Small intestine (tissue), 7 donors: ENCODE measurements around the gene BMP8B. TPM values are rescaled to one million over a fixed set of nuclear protein-coding genes. Genes with fewer than 3 reads are reported as not detected.
A peak's percentile ranks its signal among the peaks of the same experiment; 100 is the strongest.
"Not testable (repeated sequence)": the region's sequence is repeated elsewhere in the genome, so short reads cannot be mapped to it uniquely, and the experiment has no call there.

Experiments
- DNase-seq, 2 donors: peaks; one replicate each; pipeline versions ENCODE4 v3.0.0 to v3.0.0-alpha.2; 2013
- FAIRE-seq: peaks from 2 replicates; lab custom pipeline; 2012; peaks lifted over from hg19 to GRCh38; lab: Jason Lieb, UNC
- H3K27ac ChIP-seq, 3 donors: one replicate each; pipeline ENCODE4 v1.5.1; 2013; ENCODE audit warnings: low read length in 2 of 3, mild to moderate bottlenecking in 2 of 3, control low read depth in 1 of 3, inconsistent platforms in 1 of 3, low read depth in 1 of 3, moderate library complexity in 1 of 3
- H3K27me3 ChIP-seq, 3 donors: one replicate each; pipeline ENCODE4 v1.6.1; 2013; ENCODE audit warnings: low read length in 3 of 3, inconsistent platforms in 1 of 3; ENCODE audit not compliant: control insufficient read depth in 3 of 3, insufficient read depth in 3 of 3
- H3K36me3 ChIP-seq, 3 donors: one replicate each; pipeline ENCODE4 v1.6.1; 2013; ENCODE audit warnings: low read length in 3 of 3, inconsistent platforms in 1 of 3, low read depth in 1 of 3, mild to moderate bottlenecking in 1 of 3, moderate library complexity in 1 of 3; ENCODE audit not compliant: control insufficient read depth in 3 of 3, insufficient read depth in 2 of 3
- H3K4me1 ChIP-seq, 3 donors: one replicate each; pipeline ENCODE4 v1.6.1; 2013; ENCODE audit warnings: low read length in 2 of 3, inconsistent platforms in 1 of 3, low read depth in 1 of 3, mild to moderate bottlenecking in 1 of 3, moderate library complexity in 1 of 3; ENCODE audit not compliant: control insufficient read depth in 3 of 3, insufficient read depth in 2 of 3
- H3K4me3 ChIP-seq, 3 donors: one replicate each; pipeline ENCODE4 v1.5.1; 2013; ENCODE audit warnings: low read length in 3 of 3, control low read depth in 1 of 3, inconsistent platforms in 1 of 3, low read depth in 1 of 3, mild to moderate bottlenecking in 1 of 3, moderate library complexity in 1 of 3
- H3K9me3 ChIP-seq, 2 donors: one replicate each; pipeline ENCODE4 v1.6.1; 2013; ENCODE audit warnings: low read depth in 1 of 2, low read length in 1 of 2; ENCODE audit not compliant: control insufficient read depth in 2 of 2, insufficient read depth in 1 of 2
- WGBS, 3 donors: extraction: QIAGEN DNeasy Blood & Tissue Kit; methylation state at CpG; one replicate each; pipeline ENCODE4 v1.1.7; 2013; 5-methylcytosine and 5-hydroxymethylcytosine counted together
- polyA plus RNA-seq, 4 donors: library from polyadenylated mRNA; stranded (reverse) in 3 of 4; unstranded in 1 of 4; fragments of 200-250 nt in 3 of 4; fragments of 120-200 nt in 1 of 4; gene quantifications; one replicate each; pipeline versions ENCODE4 v1.2.1 to v1.2.3, GENCODE V29; 2013
- donor health status: healthy with polysubstance abuse.
- donor health status: control.
- donor health status: control.
- donor health status: Bipolar disorder and iron deficiency.
- donor health status: healthy.

BMP8B gene
- polyA plus RNA-seq, 4 donors = 1.0 to 13.8 (median 7.6) TPM

DNA sequence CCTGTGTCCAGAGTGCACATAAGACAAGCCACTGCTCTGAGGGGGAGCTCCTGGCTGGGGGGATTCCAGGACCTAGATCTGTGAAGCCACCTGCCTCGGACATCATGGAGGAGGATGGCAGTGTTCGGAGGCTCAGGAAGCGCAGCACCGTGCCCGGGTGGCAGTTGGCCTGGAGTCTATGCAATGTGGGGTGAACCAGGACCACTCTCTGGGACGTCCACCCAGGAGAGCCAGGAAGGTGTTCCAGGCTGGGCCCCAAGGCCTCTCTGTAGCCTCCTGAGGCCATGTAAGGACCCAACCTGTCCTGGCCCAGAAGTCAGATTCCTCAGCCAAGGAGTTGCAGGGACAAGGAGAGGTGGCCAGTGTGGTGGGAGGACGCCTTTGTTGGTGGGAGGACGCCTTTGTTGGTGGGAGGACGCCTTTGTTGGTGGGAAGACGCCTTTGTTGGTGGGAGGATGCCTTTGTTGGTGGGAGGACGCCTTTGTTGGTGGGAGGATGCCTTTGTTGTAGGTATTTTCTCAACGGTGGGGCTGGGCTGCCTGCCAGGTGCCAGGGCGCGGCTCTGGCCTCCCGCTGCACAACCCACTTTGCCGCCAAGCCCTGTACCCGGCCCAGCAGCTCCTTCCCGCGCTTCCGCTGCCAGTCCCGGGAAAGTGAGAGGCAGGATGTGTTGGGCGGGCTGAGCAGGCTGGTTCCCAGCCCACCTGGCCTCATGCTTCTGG, 30.6 kb upstream of the BMP8B start:
- Histone ChIP-seq H3K27me3 (no peaks in the 10 kb centered on the region), H3K4me3 (no peak overlapping the region), H3K9me3 (no peaks in the 10 kb centered on the region), H3K27ac (peak overlapping the region in 2 of 3 donors; percentile 59 to 82), H3K4me1 (peaks cover 0 to 5% (median 4%) of the 10 kb centered on the region in 3 donors), H3K36me3 (no peaks in the 10 kb centered on the region)
- FAIRE-seq (no peak), DNase-seq (peak in 1 of 2 donors; percentile 56)
- whole genome bisulfite sequencing, 3 donors = 45 to 71% (median 57%) methylated on average over 22 of the region's 22 CpGs

DNA sequence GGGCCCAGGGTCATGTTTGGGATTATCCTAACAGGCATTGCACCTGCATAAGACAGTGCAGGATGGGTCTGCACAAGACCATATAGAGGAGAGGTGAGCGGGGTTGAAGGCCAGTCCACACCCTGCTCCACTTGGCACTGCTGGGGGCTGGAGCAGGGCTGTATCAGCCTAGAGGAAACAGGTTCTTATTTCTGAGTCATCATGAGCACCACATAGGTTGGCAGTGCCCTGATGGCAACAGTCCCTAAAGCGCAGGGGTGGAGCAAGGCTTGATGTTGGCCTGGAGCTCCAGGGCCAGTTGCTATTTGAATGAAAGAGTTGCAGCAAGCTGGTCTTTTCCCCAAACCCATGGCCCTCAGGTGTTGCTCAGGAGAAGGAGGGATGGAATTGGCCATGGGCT, 29.8 kb upstream of the BMP8B start:
- Histone ChIP-seq H3K4me1 (peaks cover 0 to 5% (median 4%) of the 10 kb centered on the region in 3 donors), H3K4me3 (no peak overlapping the region), H3K36me3 (no peaks in the 10 kb centered on the region), H3K27me3 (no peaks in the 10 kb centered on the region), H3K27ac (peak overlapping the region in 2 of 3 donors; percentile 82 to 90), H3K9me3 (no peaks in the 10 kb centered on the region)
- FAIRE-seq (no peak), DNase-seq (peak in 1 of 2 donors; percentile 95)
- WGBS, 3 donors = 27 to 70% (median 49%) methylated on average over 2 of the region's 2 CpGs

DNA sequence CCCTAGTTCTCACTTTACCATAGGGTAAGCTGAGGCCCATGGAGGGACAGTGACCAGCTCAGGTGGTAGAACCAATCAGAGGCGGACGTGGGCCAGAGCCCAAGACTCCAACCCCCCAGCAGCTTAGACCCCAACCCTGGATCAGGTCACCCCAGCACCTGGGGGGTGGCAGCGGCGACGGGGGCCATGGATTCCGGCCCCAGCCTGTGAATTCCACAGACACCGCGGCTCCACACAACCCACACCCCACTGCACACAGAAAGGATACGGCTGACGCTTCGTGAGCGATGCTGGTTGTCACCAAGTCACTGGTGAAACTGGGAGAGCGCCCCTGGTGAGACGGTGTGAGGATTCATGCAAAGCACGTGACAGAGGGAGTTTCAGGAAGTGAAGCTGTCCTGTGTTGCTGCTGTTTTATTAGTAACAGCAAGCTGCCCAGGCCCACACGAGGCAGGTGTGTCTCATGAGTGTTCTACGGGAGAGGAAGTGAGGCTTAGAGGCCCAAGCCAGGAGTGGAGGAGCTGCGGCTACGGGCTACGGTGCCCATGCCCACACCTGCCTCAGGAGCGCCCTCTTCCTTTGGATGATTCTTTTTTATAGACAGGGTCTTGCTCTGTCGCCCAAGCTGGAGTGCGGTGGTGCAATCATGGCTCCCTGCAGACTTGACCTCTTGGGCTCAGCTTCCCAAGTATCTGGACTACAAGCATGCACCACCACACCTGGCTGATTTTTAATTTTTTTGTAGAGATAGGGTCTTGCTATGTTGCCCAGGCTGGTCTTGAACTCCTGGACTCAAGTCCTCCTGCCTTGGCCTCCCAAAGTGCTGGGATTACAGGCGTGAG, 28.6 kb upstream of the BMP8B start:
- H3K4me3 ChIP-seq = peak overlapping the region in 1 of 3 donors; percentile 4
- H3K27ac ChIP-seq = peak overlapping the region; percentile 62 to 90 (median 75)
- not testable (repeated sequence) for H3K4me1 ChIP-seq, H3K36me3 ChIP-seq, H3K27me3 ChIP-seq, FAIRE-seq, H3K9me3 ChIP-seq
- DNase-seq = peak; percentile 75 to 95
- 15 to 42% (median 33%) methylated on average over 17 to 18 of the region's 24 CpGs for WGBS, 3 donors

DNA sequence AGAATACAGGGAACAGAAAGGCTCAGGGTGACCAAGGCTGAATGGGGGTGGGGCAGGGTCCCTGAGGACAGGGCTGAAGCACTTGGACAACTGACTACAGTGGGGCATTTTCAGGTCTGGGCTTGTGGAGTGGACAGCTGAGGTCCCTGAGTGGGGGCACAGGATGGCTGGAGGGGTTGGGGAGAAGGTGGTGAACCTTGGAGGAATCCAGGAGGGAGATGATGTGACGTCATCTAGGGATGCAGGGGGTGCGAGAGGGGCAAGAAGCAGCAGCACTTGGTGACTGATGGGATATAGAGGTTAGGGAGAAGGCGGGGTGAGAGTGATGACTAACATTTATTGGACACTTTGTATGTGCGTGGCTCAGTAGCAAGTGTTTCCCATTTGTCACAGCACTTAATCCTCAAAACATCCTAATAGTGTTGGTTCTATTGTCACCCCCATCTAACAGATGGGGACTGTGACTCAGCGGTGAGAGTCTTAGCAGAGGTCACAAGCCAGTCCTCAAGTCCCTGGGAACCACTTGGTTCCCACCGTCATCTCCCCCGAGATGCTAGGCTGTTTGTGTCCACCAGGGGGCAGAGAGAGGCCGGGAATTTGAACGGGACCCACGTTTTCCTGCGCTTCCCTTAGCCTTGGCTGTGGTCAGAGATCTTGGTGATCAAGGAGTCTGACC, 27.9 kb upstream of the BMP8B start:
- H3K4me1 ChIP-seq = peaks cover 0 to 5% (median 4%) of the 10 kb centered on the region in 3 donors
- DNase-seq (peak; percentile 79 to 85), FAIRE-seq (no peak)
- no peaks in the 10 kb centered on the region for H3K36me3 ChIP-seq
- 8 to 12% (median 11%) methylated on average over 11 of the region's 11 CpGs for WGBS, 3 donors
- no peaks in the 10 kb centered on the region for H3K9me3 ChIP-seq
- H3K27me3 ChIP-seq = no peaks in the 10 kb centered on the region
- no peak overlapping the region for H3K4me3 ChIP-seq
- peak overlapping the region in 1 of 3 donors; percentile 62 for H3K27ac ChIP-seq

DNA sequence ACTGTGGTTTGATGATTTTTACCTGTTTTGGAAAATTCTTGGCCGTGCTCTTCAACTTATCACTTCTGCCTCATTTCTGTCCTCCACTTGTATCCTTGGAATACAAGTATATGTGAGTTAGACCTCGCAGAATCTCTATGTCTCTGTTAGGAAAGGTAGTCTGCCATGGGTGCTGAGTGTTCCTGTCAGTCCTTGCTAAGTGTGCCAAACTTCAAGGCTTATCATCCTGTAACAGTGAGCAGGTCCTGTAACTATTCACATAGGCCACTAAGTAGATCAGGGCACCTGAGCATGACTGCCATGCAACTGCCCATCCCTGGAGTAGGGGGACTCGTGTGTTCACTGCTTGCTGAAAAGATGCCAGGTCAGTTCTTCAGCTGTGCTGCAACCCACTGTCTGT, 24.2 kb upstream of the BMP8B start:
- no peak overlapping the region for H3K27ac ChIP-seq
- peaks cover 0 to 4% (median 2%) of the 10 kb centered on the region in 3 donors for H3K4me1 ChIP-seq
- H3K36me3 ChIP-seq = no peaks in the 10 kb centered on the region
- WGBS, 3 donors = 82 to 92% (median 87%) methylated on average over 3 of the region's 3 CpGs
- no peak overlapping the region for H3K4me3 ChIP-seq
- no peaks in the 10 kb centered on the region for H3K27me3 ChIP-seq
- FAIRE-seq (no peak), DNase-seq (no peak)
- no peaks in the 10 kb centered on the region for H3K9me3 ChIP-seq

DNA sequence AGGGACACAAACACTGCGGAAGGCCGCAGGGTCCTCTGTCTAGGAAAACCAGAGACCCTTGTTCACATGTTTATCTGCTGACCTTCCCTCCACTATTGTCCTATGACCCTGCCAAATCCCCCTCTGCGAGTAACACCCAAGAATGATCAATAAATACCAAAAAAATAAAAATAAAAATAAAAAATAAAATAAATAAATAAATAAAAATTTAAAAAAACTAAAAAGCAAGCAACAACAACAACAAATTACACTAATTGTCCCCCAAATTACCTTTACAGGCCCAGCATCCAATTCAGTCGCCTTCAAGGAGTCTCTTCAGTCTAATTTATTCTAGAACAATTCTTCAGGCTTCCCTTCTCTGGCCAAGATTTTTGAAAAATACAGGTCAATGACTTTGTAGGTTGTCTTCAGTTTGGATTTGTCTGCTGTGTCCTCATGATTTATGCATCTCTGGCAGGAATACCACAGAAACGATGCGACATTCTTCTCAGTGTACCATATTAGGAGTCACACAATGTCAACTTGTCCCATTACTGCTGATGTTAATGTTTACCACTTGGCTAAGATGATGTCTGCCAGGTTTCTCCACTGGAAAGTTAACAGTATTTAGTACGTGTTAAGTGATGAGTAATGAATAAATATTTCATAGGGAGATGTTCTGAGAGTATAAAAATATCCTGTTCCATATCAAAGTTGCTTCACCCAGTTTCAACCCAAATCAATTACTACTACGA, 20.3 kb upstream of the BMP8B start:
- no peaks in the 10 kb centered on the region for H3K36me3 ChIP-seq
- FAIRE-seq (no peak), DNase-seq (no peak)
- no peaks in the 10 kb centered on the region for H3K27me3 ChIP-seq
- no peak overlapping the region for H3K4me3 ChIP-seq
- WGBS, 3 donors = 73 to 92% (median 86%) methylated on average over 6 of the region's 8 CpGs
- no peaks in the 10 kb centered on the region for H3K4me1 ChIP-seq
- H3K27ac ChIP-seq = no peak overlapping the region
- H3K9me3 ChIP-seq = no peaks in the 10 kb centered on the region

DNA sequence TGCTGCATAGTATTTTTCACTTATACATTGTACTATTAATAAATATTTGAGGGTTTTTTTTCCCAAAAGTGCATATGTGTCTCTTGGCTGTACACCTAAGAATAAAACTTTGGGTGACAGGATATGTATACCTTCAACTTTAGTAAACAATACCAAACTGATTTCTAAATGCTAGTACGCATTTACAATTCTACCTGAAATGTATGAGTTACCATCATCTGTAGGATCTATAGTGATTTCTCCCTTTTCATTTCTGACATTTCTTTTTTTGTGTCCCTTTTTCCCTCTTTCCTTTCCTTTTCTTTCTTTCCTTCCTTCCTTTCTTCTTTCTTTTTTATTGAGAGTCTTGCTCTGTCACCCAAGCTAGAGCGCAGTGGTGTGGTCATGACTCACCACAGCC, 16.7 kb upstream of the BMP8B start:
- H3K4me1 ChIP-seq = no peaks in the 10 kb centered on the region
- FAIRE-seq (no peak), DNase-seq (no peak)
- H3K4me3 ChIP-seq = no peak overlapping the region
- no peaks in the 10 kb centered on the region for H3K9me3 ChIP-seq
- no peak overlapping the region for H3K27ac ChIP-seq
- 94 to 100% (median 96%) methylated on average over 2 of the region's 2 CpGs for WGBS, 3 donors
- H3K27me3 ChIP-seq = no peaks in the 10 kb centered on the region
- no peaks in the 10 kb centered on the region for H3K36me3 ChIP-seq
